ENCODE results near the gene FGF11. TPM values are rescaled to one million over a fixed set of nuclear protein-coding genes. Genes with fewer than 3 reads are reported as not detected.

Gene FGF11
- total and polyA plus RNA-seq, 2 of the 13 experiments (the other 11 are each of a cell fraction or from before 2014, with no cell fraction given), result 0.20 to 7.6 TPM

DNA sequence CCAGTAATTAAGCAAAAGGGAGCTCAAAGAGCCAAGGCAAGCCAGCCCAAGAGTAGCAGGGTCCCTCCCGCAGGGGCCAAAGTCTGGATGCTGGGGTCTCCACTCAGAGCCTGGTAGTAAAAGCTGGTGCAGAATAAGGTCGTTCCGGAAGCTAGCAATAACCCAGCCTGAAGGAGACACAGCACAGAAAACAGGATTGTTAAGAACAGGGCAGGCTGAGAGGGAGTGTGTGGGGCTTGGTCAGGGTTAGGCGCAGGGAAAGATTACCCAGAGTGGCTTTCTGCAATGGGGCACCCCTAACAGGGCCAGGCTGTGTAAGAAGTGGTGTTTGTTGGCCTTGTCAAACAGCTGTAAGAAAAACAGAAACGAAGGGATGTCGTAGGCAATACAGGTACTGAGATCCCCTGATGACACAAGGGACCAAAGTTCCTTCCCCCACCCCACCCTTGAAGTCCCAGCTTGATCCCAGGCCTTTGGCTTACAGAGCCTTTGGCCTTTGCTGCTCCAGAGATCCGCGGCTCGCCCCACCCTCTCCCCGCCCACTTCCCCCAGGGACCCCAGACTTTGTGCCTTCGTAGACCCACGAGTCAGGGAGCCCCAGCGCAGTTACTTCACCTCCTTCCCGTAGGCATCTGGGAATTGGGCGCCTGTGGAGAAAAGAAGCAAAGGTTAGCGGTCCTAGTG is 36.1 kb upstream of the FGF11 start (continued):
- TF ChIP-seq GATAD1 (CRISPR knock-in tag; IDR thresholded peaks at IDR 0.05) (0 out of 2 replicates have a peak, but pooled peaks have one; percentile 12), SAP130 (CRISPR knock-in tag; IDR thresholded peaks at IDR 0.05; ENCODE audit: low read depth) (peak; percentile 83), ZNF724P (CRISPR knock-in tag; IDR thresholded peaks at IDR 0.05; ENCODE audit: borderline replicate concordance) (0 out of 2 replicates have a peak, but pooled peaks have one; percentile 26), GATAD2A (CRISPR knock-in tag; IDR thresholded peaks at IDR 0.05) (peak; percentile 64), KLF12 (CRISPR knock-in tag; IDR thresholded peaks at IDR 0.05; ENCODE audit: borderline replicate concordance) (peak; percentile 7; the same call in 1 of the 2 replicates), SOX6 (IDR thresholded peaks at IDR 0.05) (no peak), SOX6 (CRISPR knock-in tag; IDR thresholded peaks at IDR 0.05) (peak; percentile 7; the same call in 1 of the 2 replicates), NR2C2 (CRISPR knock-in tag; IDR thresholded peaks at IDR 0.05; ENCODE audit: borderline replicate concordance) (peak; percentile 29; the same call in 1 of the 2 replicates), CCDC6 (CRISPR knock-in tag; IDR thresholded peaks at IDR 0.05) (peak; percentile 49; the same call in 1 of the 2 replicates), RXRB (CRISPR knock-in tag; IDR thresholded peaks at IDR 0.05; ENCODE audit: borderline replicate concordance) (0 out of 2 replicates have a peak, but pooled peaks have one; percentile 33), ZNF678 (CRISPR knock-in tag; IDR thresholded peaks at IDR 0.05) (peak; percentile 60; the same call in 1 of the 2 replicates), MTA1 (CRISPR knock-in tag; IDR thresholded peaks at IDR 0.05; ENCODE audit: borderline replicate concordance) (peak; percentile 65; the same call in 1 of the 2 replicates)
- TF ChIP-seq, protein P1, sequence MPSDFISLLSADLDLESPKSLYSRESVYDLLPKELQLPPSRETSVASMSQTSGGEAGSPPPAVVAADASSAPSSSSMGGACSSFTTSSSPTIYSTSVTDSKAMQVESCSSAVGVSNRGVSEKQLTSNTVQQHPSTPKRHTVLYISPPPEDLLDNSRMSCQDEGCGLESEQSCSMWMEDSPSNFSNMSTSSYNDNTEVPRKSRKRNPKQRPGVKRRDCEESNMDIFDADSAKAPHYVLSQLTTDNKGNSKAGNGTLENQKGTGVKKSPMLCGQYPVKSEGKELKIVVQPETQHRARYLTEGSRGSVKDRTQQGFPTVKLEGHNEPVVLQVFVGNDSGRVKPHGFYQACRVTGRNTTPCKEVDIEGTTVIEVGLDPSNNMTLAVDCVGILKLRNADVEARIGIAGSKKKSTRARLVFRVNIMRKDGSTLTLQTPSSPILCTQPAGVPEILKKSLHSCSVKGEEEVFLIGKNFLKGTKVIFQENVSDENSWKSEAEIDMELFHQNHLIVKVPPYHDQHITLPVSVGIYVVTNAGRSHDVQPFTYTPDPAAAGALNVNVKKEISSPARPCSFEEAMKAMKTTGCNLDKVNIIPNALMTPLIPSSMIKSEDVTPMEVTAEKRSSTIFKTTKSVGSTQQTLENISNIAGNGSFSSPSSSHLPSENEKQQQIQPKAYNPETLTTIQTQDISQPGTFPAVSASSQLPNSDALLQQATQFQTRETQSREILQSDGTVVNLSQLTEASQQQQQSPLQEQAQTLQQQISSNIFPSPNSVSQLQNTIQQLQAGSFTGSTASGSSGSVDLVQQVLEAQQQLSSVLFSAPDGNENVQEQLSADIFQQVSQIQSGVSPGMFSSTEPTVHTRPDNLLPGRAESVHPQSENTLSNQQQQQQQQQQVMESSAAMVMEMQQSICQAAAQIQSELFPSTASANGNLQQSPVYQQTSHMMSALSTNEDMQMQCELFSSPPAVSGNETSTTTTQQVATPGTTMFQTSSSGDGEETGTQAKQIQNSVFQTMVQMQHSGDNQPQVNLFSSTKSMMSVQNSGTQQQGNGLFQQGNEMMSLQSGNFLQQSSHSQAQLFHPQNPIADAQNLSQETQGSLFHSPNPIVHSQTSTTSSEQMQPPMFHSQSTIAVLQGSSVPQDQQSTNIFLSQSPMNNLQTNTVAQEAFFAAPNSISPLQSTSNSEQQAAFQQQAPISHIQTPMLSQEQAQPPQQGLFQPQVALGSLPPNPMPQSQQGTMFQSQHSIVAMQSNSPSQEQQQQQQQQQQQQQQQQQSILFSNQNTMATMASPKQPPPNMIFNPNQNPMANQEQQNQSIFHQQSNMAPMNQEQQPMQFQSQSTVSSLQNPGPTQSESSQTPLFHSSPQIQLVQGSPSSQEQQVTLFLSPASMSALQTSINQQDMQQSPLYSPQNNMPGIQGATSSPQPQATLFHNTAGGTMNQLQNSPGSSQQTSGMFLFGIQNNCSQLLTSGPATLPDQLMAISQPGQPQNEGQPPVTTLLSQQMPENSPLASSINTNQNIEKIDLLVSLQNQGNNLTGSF (CRISPR knock-in tag; IDR thresholded peaks at IDR 0.05), result no peak
- TF ChIP-seq, protein P2, sequence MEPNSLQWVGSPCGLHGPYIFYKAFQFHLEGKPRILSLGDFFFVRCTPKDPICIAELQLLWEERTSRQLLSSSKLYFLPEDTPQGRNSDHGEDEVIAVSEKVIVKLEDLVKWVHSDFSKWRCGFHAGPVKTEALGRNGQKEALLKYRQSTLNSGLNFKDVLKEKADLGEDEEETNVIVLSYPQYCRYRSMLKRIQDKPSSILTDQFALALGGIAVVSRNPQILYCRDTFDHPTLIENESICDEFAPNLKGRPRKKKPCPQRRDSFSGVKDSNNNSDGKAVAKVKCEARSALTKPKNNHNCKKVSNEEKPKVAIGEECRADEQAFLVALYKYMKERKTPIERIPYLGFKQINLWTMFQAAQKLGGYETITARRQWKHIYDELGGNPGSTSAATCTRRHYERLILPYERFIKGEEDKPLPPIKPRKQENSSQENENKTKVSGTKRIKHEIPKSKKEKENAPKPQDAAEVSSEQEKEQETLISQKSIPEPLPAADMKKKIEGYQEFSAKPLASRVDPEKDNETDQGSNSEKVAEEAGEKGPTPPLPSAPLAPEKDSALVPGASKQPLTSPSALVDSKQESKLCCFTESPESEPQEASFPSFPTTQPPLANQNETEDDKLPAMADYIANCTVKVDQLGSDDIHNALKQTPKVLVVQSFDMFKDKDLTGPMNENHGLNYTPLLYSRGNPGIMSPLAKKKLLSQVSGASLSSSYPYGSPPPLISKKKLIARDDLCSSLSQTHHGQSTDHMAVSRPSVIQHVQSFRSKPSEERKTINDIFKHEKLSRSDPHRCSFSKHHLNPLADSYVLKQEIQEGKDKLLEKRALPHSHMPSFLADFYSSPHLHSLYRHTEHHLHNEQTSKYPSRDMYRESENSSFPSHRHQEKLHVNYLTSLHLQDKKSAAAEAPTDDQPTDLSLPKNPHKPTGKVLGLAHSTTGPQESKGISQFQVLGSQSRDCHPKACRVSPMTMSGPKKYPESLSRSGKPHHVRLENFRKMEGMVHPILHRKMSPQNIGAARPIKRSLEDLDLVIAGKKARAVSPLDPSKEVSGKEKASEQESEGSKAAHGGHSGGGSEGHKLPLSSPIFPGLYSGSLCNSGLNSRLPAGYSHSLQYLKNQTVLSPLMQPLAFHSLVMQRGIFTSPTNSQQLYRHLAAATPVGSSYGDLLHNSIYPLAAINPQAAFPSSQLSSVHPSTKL (CRISPR knock-in tag; IDR thresholded peaks at IDR 0.05), result peak; percentile 56
- TF ChIP-seq, protein P3, sequence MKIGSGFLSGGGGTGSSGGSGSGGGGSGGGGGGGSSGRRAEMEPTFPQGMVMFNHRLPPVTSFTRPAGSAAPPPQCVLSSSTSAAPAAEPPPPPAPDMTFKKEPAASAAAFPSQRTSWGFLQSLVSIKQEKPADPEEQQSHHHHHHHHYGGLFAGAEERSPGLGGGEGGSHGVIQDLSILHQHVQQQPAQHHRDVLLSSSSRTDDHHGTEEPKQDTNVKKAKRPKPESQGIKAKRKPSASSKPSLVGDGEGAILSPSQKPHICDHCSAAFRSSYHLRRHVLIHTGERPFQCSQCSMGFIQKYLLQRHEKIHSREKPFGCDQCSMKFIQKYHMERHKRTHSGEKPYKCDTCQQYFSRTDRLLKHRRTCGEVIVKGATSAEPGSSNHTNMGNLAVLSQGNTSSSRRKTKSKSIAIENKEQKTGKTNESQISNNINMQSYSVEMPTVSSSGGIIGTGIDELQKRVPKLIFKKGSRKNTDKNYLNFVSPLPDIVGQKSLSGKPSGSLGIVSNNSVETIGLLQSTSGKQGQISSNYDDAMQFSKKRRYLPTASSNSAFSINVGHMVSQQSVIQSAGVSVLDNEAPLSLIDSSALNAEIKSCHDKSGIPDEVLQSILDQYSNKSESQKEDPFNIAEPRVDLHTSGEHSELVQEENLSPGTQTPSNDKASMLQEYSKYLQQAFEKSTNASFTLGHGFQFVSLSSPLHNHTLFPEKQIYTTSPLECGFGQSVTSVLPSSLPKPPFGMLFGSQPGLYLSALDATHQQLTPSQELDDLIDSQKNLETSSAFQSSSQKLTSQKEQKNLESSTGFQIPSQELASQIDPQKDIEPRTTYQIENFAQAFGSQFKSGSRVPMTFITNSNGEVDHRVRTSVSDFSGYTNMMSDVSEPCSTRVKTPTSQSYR (CRISPR knock-in tag; IDR thresholded peaks at IDR 0.05; ENCODE audit: borderline replicate concordance), result peak; percentile 54; the same call in 1 of the 2 replicates
- TF ChIP-seq, protein P4, sequence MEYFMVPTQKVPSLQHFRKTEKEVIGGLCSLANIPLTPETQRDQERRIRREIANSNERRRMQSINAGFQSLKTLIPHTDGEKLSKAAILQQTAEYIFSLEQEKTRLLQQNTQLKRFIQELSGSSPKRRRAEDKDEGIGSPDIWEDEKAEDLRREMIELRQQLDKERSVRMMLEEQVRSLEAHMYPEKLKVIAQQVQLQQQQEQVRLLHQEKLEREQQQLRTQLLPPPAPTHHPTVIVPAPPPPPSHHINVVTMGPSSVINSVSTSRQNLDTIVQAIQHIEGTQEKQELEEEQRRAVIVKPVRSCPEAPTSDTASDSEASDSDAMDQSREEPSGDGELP (IDR thresholded peaks at IDR 0.05; ENCODE audit: borderline replicate concordance, low read depth), result peak; percentile 93

Data from HepG2 (cell line).